Heart left ventricle (tissue), 13 donors: ENCODE results near the gene KLHL2.
"Not testable (repeated sequence)": the region's sequence is repeated elsewhere in the genome, so short reads cannot be mapped to it uniquely, and the experiment has no call there.

ENCODE experiments used
- CTCF ChIP-seq, 12 donors: fragments of 200-600 bp; sonication (generic) in 4 of 12; IDR thresholded peaks; one replicate each; pipeline versions ENCODE4 v1.5.0 to v1.8.0; 2018 to 2022; ENCODE audit warnings: antibody characterized with exemption in 12 of 12, mild to moderate bottlenecking in 5 of 12
- POLR2A ChIP-seq, 2 donors: fragments of 450-650 bp; IDR thresholded peaks; one replicate each; pipeline ENCODE4 v1.6.1; 2017; ENCODE audit warnings: antibody characterized with exemption in 2 of 2, mild to moderate bottlenecking in 2 of 2, moderate library complexity in 2 of 2
- donor health status: ischemic (EF 13 %, LVEDD 7.1; RV severe dilation, severe dysfunction).
- donor health status: DM: no; HTN: yes; CAD: no.
- donor health status: DM: no; HTN: no; CAD: no.
- donor health status: ischemic (EF 25% LVEDD 6.9; RV normal size, moderate dysfunction).
- donor health status: ischemic (EF 25% LVEDD 5.7; RV mildly dilated, moderate dysfunction).
- donor health status: ischemic (EF 35%, LVEDD 5.7; RV mildly dilated, moderate dysfunction).
- donor health status: nonischemic (EF 11% LVEDD 7.7; RV severe dilation, severe dysfunction).
- donor health status: DM: yes; HTN: yes; CAD: no.
- donor health status: PGD.
- donor health status: ischemic (EF 29% LVEDD 5.4; RV normal size, mild dysfunction).
- donor health status: nonischemic (EF 23%, LVEDD 6.1; RV moderate dilation, normal function).

- TF ChIP-seq CTCF, POLR2A (IDR thresholded peaks at IDR 0.05): not testable (repeated sequence)
These were observed 37.3 kb downstream of the KLHL2 start for GRCh38 chr4:165244587-165245186.
